Neuronal stem cell (in vitro differentiated cells): ENCODE results near the gene TNIP2.

ENCODE experiments used
- DNase-seq: peaks from one replicate; pipeline ENCODE4 v3.0.0-alpha.2; 2013; ENCODE audit warnings: low spot score
- H2AFZ ChIP-seq: one replicate; pipeline ENCODE4 v1.6.1; 2013; ENCODE audit warnings: mild to moderate bottlenecking, low read length, inconsistent platforms
- H2AK5ac ChIP-seq: 2 replicates; pipeline ENCODE4 v1.6.1; 2013; ENCODE audit warnings: low read depth, mild to moderate bottlenecking, inconsistent platforms, low read length, moderate library complexity, mixed read lengths
- H2BK120ac ChIP-seq: 2 replicates; pipeline ENCODE4 v1.6.1; 2013; ENCODE audit warnings: low read depth, mild to moderate bottlenecking, inconsistent platforms, low read length, moderate library complexity, mixed read lengths
- H2BK12ac ChIP-seq: one replicate; pipeline ENCODE4 v1.6.1; 2013; ENCODE audit warnings: low read length, inconsistent platforms
- H2BK15ac ChIP-seq: 2 replicates; pipeline ENCODE4 v1.6.1; 2013; ENCODE audit warnings: mild to moderate bottlenecking, low read length, inconsistent platforms, mixed read lengths
- H2BK5ac ChIP-seq: one replicate; pipeline ENCODE4 v1.6.1; 2013; ENCODE audit warnings: inconsistent platforms, mild to moderate bottlenecking, low read length, moderate library complexity
- H3K14ac ChIP-seq: one replicate; pipeline ENCODE4 v1.6.1; 2013; ENCODE audit warnings: low read length, inconsistent platforms
- H3K18ac ChIP-seq: 2 replicates; pipeline ENCODE4 v1.6.1; 2013; ENCODE audit warnings: low read length, inconsistent platforms
- H3K23ac ChIP-seq: 2 replicates; pipeline ENCODE4 v1.6.1; 2013; ENCODE audit warnings: low read depth, mild to moderate bottlenecking, mixed read lengths, low read length, inconsistent platforms; ENCODE audit not compliant: poor library complexity
- H3K27ac ChIP-seq: replicated peaks from 3 replicates; pipeline ENCODE4 v1.5.1; 2013; ENCODE audit warnings: low read length, inconsistent platforms
- H3K27me3 ChIP-seq, 3 experiments: 2 replicates each; pipeline ENCODE4 v1.6.1; 2013; ENCODE audit warnings: low read length in 3 of 3, mild to moderate bottlenecking in 2 of 3, inconsistent platforms in 1 of 3, low read depth in 1 of 3, mixed read lengths in 1 of 3, moderate library complexity in 1 of 3; ENCODE audit not compliant: control insufficient read depth in 3 of 3, insufficient read depth in 3 of 3
- H3K36me3 ChIP-seq, 2 donors: replicated peaks in 1 of 2; 2 replicates each; pipeline ENCODE4 v1.6.1; 2013; ENCODE audit warnings: low read length in 2 of 2; ENCODE audit not compliant: control insufficient read depth in 2 of 2, insufficient read depth in 2 of 2
- H3K4ac ChIP-seq: 2 replicates; pipeline ENCODE4 v1.6.1; 2013; ENCODE audit warnings: inconsistent platforms, mild to moderate bottlenecking, low read length, moderate library complexity
- H3K4me1 ChIP-seq, 2 donors: 1 replicate in 1 of 2; 2 replicates in 1 of 2; pipeline ENCODE4 v1.6.1; 2013; ENCODE audit warnings: low read length in 2 of 2, low read depth in 1 of 2; ENCODE audit not compliant: control insufficient read depth in 2 of 2, insufficient read depth in 1 of 2
- H3K4me2 ChIP-seq: one replicate; pipeline ENCODE4 v1.6.1; 2013; ENCODE audit warnings: mild to moderate bottlenecking, low read length, inconsistent platforms; ENCODE audit not compliant: insufficient read depth, poor library complexity, severe bottlenecking
- H3K4me3 ChIP-seq, 2 donors: 2 replicates each; pipeline ENCODE4 v1.5.1; 2013; ENCODE audit warnings: low read length in 2 of 2, mild to moderate bottlenecking in 2 of 2, inconsistent platforms in 1 of 2, moderate library complexity in 1 of 2
- H3K79me1 ChIP-seq: one replicate; pipeline ENCODE4 v1.6.1; 2013; ENCODE audit warnings: low read depth, mild to moderate bottlenecking, inconsistent platforms, low read length, moderate library complexity
- H3K9ac ChIP-seq: one replicate; pipeline ENCODE4 v1.6.1; 2013; ENCODE audit warnings: mild to moderate bottlenecking, low read depth, low read length, inconsistent platforms; ENCODE audit not compliant: poor library complexity
- H3K9me3 ChIP-seq, 2 donors: replicated peaks in 1 of 2; 2 replicates each; pipeline versions ENCODE3 to v1.6.1; 2013; ENCODE audit warnings: low read length in 2 of 2, mild to moderate bottlenecking in 2 of 2, inconsistent platforms in 1 of 2, low read depth in 1 of 2, mixed read lengths in 1 of 2, moderate library complexity in 1 of 2; ENCODE audit not compliant: control insufficient read depth in 2 of 2, insufficient read depth in 1 of 2
- H4K8ac ChIP-seq: one replicate; pipeline ENCODE4 v1.6.1; 2013; ENCODE audit warnings: low read depth, mild to moderate bottlenecking, inconsistent platforms, low read length, moderate library complexity
- H4K91ac ChIP-seq: one replicate; pipeline ENCODE4 v1.6.1; 2013; ENCODE audit warnings: low read length, low read depth, mild to moderate bottlenecking, inconsistent platforms; ENCODE audit not compliant: poor library complexity
- WGBS, 2 donors: extraction: QIAGEN DNeasy Blood & Tissue Kit; methylation state at CpG; one replicate each; pipeline ENCODE4 v1.1.7; 2013; ENCODE audit warnings: missing lambda C conversion rate in 2 of 2, mixed read lengths in 1 of 2; ENCODE audit not compliant: insufficient read length in 2 of 2, insufficient replicate concordance in 1 of 2; ENCODE audit errors: extremely low coverage in 2 of 2; 5-methylcytosine and 5-hydroxymethylcytosine counted together

TNIP2 gene

DNA sequence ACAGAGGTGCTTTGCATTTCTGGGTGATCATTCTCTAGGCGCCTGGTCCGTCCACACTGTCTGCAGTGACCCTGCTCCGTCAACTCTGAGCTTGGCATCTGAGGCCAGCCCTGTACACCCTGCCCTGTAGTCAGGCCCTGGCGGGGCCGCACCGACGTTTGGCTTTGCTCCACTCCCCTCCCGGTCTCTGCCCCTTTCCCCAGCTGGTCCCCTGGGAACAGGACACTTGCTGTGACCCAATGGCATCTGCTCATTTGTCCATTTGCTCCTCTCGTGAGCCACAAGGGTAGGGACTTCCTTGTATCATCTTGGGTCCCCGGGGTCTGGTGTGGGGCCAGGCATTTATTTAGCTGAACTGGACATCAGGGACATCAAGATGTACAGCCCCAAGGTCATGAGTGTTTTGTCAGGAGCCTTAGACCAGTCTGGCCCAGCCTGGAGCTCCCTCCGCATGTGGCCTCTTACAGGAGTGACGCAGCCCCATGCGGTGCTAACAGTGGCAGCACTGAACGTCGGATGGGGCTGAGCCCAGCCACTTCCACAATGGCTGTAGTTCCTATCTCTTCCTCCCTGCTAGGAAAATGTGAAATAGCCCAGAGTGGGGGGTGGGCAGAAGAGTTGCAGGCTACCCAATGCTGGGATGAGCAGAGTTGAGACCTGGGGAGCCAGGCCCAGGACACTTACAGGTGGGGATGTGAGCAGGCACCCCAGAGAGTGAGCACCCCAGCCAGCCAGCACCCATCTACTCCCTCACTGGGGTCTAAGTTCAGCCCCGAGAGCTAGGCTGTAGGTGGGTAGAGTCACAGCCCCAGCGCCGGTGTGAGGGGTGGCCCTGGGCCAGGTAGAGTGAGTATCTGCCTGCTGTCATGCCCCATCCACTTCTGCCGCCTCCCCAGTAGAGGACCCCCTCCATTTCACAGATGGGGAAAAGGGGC is 34.7 kb upstream of the TNIP2 start:
- peak overlapping the region; percentile 58 for H2AK5ac ChIP-seq
- H3K79me1 ChIP-seq: no peaks in the 10 kb centered on the region
- peak overlapping the region; percentile 83 for H2BK15ac ChIP-seq
- peak overlapping the region; percentile 35 for H2AFZ ChIP-seq
- no peak for DNase-seq
- peaks cover 3 to 54% (median 16%) of the 10 kb centered on the region in 3 experiments for H3K27me3 ChIP-seq
- H2BK5ac ChIP-seq: no peak overlapping the region
- H3K4ac ChIP-seq: no peak overlapping the region
- H3K9ac ChIP-seq: no peak overlapping the region
- WGBS, 2 donors: no CpG with 5 or more reads among the region's 19 CpGs
- H3K36me3 ChIP-seq: no peaks in the 10 kb centered on the region
- H3K4me2 ChIP-seq: no peak overlapping the region
- H3K14ac ChIP-seq: peak overlapping the region; percentile 75
- H3K23ac ChIP-seq: no peak overlapping the region
- no peak overlapping the region for H2BK12ac ChIP-seq
- H4K8ac ChIP-seq: no peak overlapping the region
- peak overlapping the region; percentile 66 for H2BK120ac ChIP-seq
- no peak overlapping the region for H3K27ac ChIP-seq
- H4K91ac ChIP-seq: no peak overlapping the region
- peaks cover 7 to 18% of the 10 kb centered on the region in 2 donors for H3K4me1 ChIP-seq
- H3K18ac ChIP-seq: peak overlapping the region; percentile 18
- no peak overlapping the region for H3K4me3 ChIP-seq
- no peaks in the 10 kb centered on the region for H3K9me3 ChIP-seq

DNA sequence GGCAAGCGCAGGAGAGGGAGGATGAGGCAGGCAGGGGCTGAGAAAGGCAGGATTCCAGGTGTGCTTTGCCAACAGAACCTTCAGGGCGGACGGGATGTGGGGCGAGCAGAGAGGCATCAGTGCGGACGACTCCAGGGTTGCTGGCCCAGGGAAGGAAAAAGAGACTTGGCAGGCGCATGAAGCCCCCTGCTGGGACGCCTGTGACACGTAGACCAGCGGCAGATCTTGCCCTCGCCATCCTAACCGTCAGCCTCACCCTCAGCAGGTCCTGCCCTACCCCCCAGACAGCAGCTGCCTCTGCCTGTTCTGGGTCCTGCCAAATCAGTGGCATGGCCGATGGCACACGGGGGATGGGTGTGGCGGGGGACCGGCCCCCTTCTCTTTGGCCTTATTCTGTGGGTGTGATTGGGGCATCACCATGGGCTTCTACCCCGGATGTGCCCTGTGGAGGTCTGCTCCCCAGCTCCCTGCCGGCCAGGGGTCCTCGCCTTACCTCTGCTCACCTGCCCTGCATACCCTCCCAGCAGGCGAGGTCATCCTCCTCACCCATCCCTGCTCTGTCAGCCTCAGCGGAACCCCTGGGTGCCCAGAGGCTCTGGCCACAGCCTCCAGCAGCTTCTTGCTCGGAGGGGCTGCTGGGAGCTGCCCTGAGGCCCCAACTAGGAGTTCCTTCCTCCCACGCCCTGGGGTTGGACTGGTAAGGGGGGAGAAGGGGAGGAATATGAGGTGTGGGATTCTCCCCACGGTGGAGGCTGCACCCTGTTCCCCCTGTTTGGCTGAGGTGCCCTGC is 33.9 kb upstream of the TNIP2 start:
- H2AFZ ChIP-seq: no peak overlapping the region
- H3K27ac ChIP-seq: no peak overlapping the region
- H3K4me2 ChIP-seq: no peak overlapping the region
- H3K14ac ChIP-seq: peak overlapping the region; percentile 47
- H3K27me3 ChIP-seq: peaks cover 3 to 52% (median 16%) of the 10 kb centered on the region in 3 experiments
- no peak overlapping the region for H2BK12ac ChIP-seq
- peak overlapping the region in 1 of 2 donors; percentile 54 for H3K4me3 ChIP-seq
- H4K91ac ChIP-seq: no peak overlapping the region
- DNase-seq: no peak
- WGBS, 2 donors: no CpG with 5 or more reads among the region's 24 CpGs
- H3K79me1 ChIP-seq: no peaks in the 10 kb centered on the region
- peaks cover 7 to 16% of the 10 kb centered on the region in 2 donors for H3K4me1 ChIP-seq
- H3K23ac ChIP-seq: peak overlapping the region; percentile 34
- H2BK5ac ChIP-seq: no peak overlapping the region
- peak overlapping the region; percentile 89 for H2AK5ac ChIP-seq
- H2BK120ac ChIP-seq: peak overlapping the region; percentile 66
- H3K18ac ChIP-seq: no peak overlapping the region
- H3K9ac ChIP-seq: peak overlapping the region; percentile 34
- no peak overlapping the region for H4K8ac ChIP-seq
- peak overlapping the region; percentile 56 for H3K4ac ChIP-seq
- no peaks in the 10 kb centered on the region for H3K36me3 ChIP-seq
- peak overlapping the region; percentile 83 for H2BK15ac ChIP-seq
- H3K9me3 ChIP-seq: no peaks in the 10 kb centered on the region

DNA sequence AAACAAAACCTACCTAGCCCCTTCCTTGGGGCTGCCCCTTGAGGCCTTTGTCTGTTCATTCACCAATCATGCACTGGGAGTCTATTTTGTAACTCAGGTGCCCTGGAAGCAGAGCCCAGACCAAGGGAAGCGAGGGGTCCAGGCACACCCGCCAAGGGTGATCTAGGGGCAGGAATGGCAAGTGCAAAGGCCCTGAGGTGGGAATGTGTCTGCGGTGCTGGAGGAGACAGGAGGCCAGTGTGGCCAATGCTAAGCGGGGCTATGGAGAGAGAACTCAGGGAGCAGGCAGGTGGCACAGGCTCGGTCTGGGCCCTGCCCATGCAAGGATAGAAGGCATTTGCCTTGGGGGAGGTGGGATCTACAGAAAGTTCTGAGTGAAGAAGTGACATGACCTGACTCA is 33.2 kb upstream of the TNIP2 start:
- H2BK12ac ChIP-seq: no peak overlapping the region
- WGBS, 2 donors: no CpG with 5 or more reads among the region's 5 CpGs
- H2AK5ac ChIP-seq: peak overlapping the region; percentile 89
- H2BK15ac ChIP-seq: peak overlapping the region; percentile 72
- H3K14ac ChIP-seq: no peak overlapping the region
- no peak for DNase-seq
- H3K79me1 ChIP-seq: no peaks in the 10 kb centered on the region
- peaks cover 7 to 11% of the 10 kb centered on the region in 2 donors for H3K4me1 ChIP-seq
- H4K8ac ChIP-seq: no peak overlapping the region
- no peak overlapping the region for H4K91ac ChIP-seq
- no peaks in the 10 kb centered on the region for H3K36me3 ChIP-seq
- H3K4me2 ChIP-seq: no peak overlapping the region
- no peak overlapping the region for H2BK120ac ChIP-seq
- no peaks in the 10 kb centered on the region for H3K9me3 ChIP-seq
- no peak overlapping the region for H3K18ac ChIP-seq
- peaks cover 3 to 46% (median 12%) of the 10 kb centered on the region in 3 experiments for H3K27me3 ChIP-seq
- H2BK5ac ChIP-seq: no peak overlapping the region
- peak overlapping the region; percentile 56 for H3K4ac ChIP-seq
- peak overlapping the region in 1 of 2 donors; percentile 54 for H3K4me3 ChIP-seq
- no peak overlapping the region for H2AFZ ChIP-seq
- H3K27ac ChIP-seq: no peak overlapping the region
- no peak overlapping the region for H3K9ac ChIP-seq
- peak overlapping the region; percentile 34 for H3K23ac ChIP-seq
